ENCODE measurements around the gene POC5.

DNA sequence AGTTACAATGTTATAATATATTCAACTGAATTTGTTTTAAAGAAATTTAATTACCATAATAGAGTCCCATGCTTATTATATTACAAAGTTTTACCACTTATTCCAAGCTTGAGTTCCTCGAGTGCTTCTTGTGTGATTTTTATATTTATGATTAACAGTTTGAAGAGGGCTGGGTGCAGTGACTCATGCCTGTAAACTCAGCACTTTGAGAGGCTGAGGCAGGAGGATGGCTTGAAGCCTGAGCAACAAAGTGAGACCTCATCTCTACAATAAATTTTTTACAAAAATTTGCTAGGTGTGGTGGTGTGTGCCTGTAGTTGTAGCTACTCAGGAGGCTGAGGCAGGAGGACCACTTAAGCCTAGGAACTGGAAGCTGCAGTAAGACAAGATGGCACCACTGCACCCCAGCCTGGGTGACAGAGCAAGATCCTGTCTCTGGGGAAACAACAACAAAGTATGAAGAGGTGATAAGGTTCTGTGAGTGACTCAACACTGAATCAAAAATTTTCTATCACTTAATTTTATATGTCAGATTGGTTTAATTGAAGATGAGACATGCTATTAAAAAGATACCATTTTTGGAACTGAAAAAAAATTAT is 9.2 kb downstream of the POC5 start:
- TF ChIP-seq POLR2A (IDR thresholded peaks at IDR 0.05; ENCODE audit: extremely low read depth, insufficient read length), result no peak
- TF ChIP-seq, protein P1, sequence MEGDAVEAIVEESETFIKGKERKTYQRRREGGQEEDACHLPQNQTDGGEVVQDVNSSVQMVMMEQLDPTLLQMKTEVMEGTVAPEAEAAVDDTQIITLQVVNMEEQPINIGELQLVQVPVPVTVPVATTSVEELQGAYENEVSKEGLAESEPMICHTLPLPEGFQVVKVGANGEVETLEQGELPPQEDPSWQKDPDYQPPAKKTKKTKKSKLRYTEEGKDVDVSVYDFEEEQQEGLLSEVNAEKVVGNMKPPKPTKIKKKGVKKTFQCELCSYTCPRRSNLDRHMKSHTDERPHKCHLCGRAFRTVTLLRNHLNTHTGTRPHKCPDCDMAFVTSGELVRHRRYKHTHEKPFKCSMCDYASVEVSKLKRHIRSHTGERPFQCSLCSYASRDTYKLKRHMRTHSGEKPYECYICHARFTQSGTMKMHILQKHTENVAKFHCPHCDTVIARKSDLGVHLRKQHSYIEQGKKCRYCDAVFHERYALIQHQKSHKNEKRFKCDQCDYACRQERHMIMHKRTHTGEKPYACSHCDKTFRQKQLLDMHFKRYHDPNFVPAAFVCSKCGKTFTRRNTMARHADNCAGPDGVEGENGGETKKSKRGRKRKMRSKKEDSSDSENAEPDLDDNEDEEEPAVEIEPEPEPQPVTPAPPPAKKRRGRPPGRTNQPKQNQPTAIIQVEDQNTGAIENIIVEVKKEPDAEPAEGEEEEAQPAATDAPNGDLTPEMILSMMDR (IDR thresholded peaks at IDR 0.05; ENCODE audit: low read depth, low read length), result no peak
- TF ChIP-seq MYC (IDR thresholded peaks at IDR 0.05; ENCODE audit: low read depth, low read length), result no peak

Data from NB4 (cell line).